BJ (cell line): Measurements from ENCODE around the gene ZNF618. TPM values are rescaled to one million over a fixed set of nuclear protein-coding genes. Genes with fewer than 3 reads are reported as not detected.
"Not testable (repeated sequence)": the region's sequence is repeated elsewhere in the genome, so short reads cannot be mapped to it uniquely, and the experiment has no call there.

Experiments used
- CTCF ChIA-PET: fragments of 350-600 bp; formaldehyde crosslinking; extraction: SDS; loops from one replicate; lab custom pipeline; 2021; ENCODE audit warnings: antibody characterized with exemption, inconsistent platforms; lab: Yijun Ruan, JAX
- POLR2A ChIA-PET: fragments of 300-600 bp; sonication (Branson Sonifier 250); formaldehyde crosslinking; extraction: SDS; loops from one replicate; lab custom pipeline; 2021; ENCODE audit warnings: antibody characterized with exemption; lab: Charles Lee
- DNase-seq: peaks from one replicate; pipeline ENCODE4 v3.0.0-alpha.2; 2011; ENCODE audit warnings: low read depth
- H3K27me3 ChIP-seq: 2 replicates; pipeline ENCODE4 v1.6.0; 2011; ENCODE audit warnings: low read length; ENCODE audit not compliant: control insufficient read depth, insufficient read depth
- H3K36me3 ChIP-seq: 2 replicates; pipeline ENCODE4 v1.5.1; 2011; ENCODE audit warnings: low read length; ENCODE audit not compliant: control insufficient read depth, insufficient read depth
- H3K4me3 ChIP-seq: 2 replicates; pipeline ENCODE4 v1.5.1; 2011; ENCODE audit warnings: low read depth, mild to moderate bottlenecking, control low read depth, low read length
- CTCF ChIP-seq: IDR thresholded peaks from 2 replicates; pipeline ENCODE4 v1.5.1; 2011; ENCODE audit warnings: low read depth, mild to moderate bottlenecking, control low read depth, inconsistent platforms, low read length, moderate library complexity; ENCODE audit not compliant: insufficient read depth
- polyA plus RNA-seq: library from polyadenylated mRNA; depleted of rRNA; stranded (reverse); fragments of >200 nt; gene quantifications from 2 replicates; pipeline ENCODE4 v1.2.3, GENCODE V29; 2011

ZNF618 gene
- polyA plus RNA-seq, 1 experiment: 5.4 TPM

- ChIA-PET CTCF (interaction anchor here (0.7 to 6.2 kb wide), 16 partner anchors 9 to 241 kb away, joined by 3 to 66 read pairs (median 7); partner anchors contain the start of genes COL27A1 and KIF12), POLR2A (no interaction called here)
- peaks cover 6% of the 10 kb centered on the region for H3K27me3 ChIP-seq
- no peaks in the 10 kb centered on the region for H3K36me3 ChIP-seq
- no peak for TF ChIP-seq CTCF
- no peak overlapping the region for H3K4me3 ChIP-seq
- no peak for DNase-seq
These were observed 205.4 kb downstream of the ZNF618 start for GRCh38 chr9:114081441-114082016.

GRCh38 chr9:114082017-114082762, 206.1 kb downstream of the ZNF618 start:
- TF ChIP-seq CTCF: peak; percentile 90
- peak; percentile 24 for DNase-seq
- CTCF ChIA-PET: interaction anchor here (0.7 to 6.2 kb wide), 35 partner anchors 10 to 267 kb away, joined by 3 to 66 read pairs (median 4); partner anchors contain the start of genes COL27A1 and KIF12
- POLR2A ChIA-PET: interaction anchor here (0.6 kb wide), 1 partner anchor 28 kb away, joined by 3 read pairs; no protein-coding TSS in a partner anchor
- no peak overlapping the region for H3K4me3 ChIP-seq
- H3K27me3 ChIP-seq: peaks cover 4% of the 10 kb centered on the region
- H3K36me3 ChIP-seq: no peaks in the 10 kb centered on the region

- not testable (repeated sequence) for H3K4me3 ChIP-seq, DNase-seq, H3K27me3 ChIP-seq, H3K36me3 ChIP-seq
- ChIA-PET CTCF (interaction anchor here (0.6 to 6.2 kb wide), 35 partner anchors 10 to 1505 kb away, joined by 3 to 66 read pairs (median 4); partner anchors contain the start of genes COL27A1 and KIF12), POLR2A (interaction anchor here (0.6 kb wide), 1 partner anchor 27 kb away, joined by 3 read pairs; no protein-coding TSS in a partner anchor)
These were observed 206.8 kb downstream of the ZNF618 start for GRCh38 chr9:114082763-114083412.

- Histone ChIP-seq H3K36me3 (no peaks in the 10 kb centered on the region), H3K4me3 (no peak overlapping the region), H3K27me3 (peaks cover 3% of the 10 kb centered on the region)
- no peak for DNase-seq
- ChIA-PET POLR2A (no interaction called here), CTCF (interaction anchor here (0.6 to 6.2 kb wide), 17 partner anchors 11 to 1506 kb away, joined by 3 to 66 read pairs (median 6); partner anchors contain the start of genes COL27A1 and KIF12)
- TF ChIP-seq CTCF: no peak
These were observed 207.6 kb downstream of the ZNF618 start for GRCh38 chr9:114083666-114084065.

- Histone ChIP-seq H3K4me3 (no peak overlapping the region), H3K36me3 (no peaks in the 10 kb centered on the region), H3K27me3 (peaks cover 6% of the 10 kb centered on the region)
- no peak for DNase-seq
- ChIA-PET CTCF (interaction anchor here (0.7 to 6.2 kb wide), 11 partner anchors 12 to 276 kb away, joined by 3 to 66 read pairs (median 3); partner anchors contain the start of genes COL27A1 and KIF12), POLR2A (no interaction called here)
- no peak for TF ChIP-seq CTCF
These were observed 208.4 kb downstream of the ZNF618 start for GRCh38 chr9:114084282-114085073.
